Measurements from ENCODE around the gene DNAJB8.

DNA sequence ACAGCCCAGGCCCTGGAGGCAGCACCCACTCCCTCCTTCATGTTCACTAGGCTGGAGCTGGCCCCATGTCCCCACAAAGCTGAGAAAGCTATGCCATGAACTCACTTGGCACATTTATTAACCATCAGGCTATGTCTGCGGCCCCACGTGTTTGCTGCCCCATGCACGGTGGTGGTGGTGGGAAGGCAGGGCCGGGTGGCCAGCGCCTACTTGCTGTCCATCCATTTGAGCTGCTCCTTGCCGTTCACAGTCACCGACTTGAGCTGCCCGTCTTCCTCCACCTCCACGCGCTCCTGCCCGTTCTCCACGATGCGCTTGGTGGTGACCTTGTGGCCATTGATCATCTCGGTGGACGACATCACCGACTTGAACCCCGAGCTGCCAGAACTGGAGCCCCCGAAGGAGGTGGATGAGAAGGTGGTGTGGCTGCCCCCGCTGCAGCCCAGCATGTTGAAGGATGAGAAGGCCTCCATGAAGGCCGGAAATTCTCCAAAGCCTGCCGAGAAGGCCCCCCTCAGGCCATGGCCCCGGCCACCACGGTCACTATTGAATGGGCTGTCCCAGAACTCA lies 4.3 kb downstream of the DNAJB8 start:
- TF ChIP-seq, protein P1, sequence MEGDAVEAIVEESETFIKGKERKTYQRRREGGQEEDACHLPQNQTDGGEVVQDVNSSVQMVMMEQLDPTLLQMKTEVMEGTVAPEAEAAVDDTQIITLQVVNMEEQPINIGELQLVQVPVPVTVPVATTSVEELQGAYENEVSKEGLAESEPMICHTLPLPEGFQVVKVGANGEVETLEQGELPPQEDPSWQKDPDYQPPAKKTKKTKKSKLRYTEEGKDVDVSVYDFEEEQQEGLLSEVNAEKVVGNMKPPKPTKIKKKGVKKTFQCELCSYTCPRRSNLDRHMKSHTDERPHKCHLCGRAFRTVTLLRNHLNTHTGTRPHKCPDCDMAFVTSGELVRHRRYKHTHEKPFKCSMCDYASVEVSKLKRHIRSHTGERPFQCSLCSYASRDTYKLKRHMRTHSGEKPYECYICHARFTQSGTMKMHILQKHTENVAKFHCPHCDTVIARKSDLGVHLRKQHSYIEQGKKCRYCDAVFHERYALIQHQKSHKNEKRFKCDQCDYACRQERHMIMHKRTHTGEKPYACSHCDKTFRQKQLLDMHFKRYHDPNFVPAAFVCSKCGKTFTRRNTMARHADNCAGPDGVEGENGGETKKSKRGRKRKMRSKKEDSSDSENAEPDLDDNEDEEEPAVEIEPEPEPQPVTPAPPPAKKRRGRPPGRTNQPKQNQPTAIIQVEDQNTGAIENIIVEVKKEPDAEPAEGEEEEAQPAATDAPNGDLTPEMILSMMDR (conservative IDR thresholded peaks at IDR 0.05 in 1 of 2, IDR thresholded peaks at IDR 0.05 in 1 of 2; ENCODE audit: low read depth in 1 of 2, low read length in 2 of 2) = no peak
- TF ChIP-seq EZH2 (IDR thresholded peaks at IDR 0.05; ENCODE audit: low read length, missing control alignments) = no peak

All from fibroblast of lung (primary cell).